SK-N-SH (cell line): ENCODE data around the gene SLC25A20. TPM values are rescaled to one million over a fixed set of nuclear protein-coding genes. Genes with fewer than 3 reads are reported as not detected.

Source experiments
- CTCF ChIA-PET: fragments of 300-600, 350-600 bp; formaldehyde crosslinking; extraction: SDS; loops from one replicate; lab custom pipeline; 2021; lab: Yijun Ruan, JAX
- POLR2A ChIA-PET: fragments of 350-600 bp; sonication (Branson Sonifier 250); formaldehyde crosslinking; extraction: SDS; loops from one replicate; lab custom pipeline; 2020; ENCODE audit warnings: antibody characterized with exemption, inconsistent platforms; lab: Yijun Ruan, JAX
- DNase-seq: peaks from one replicate; pipeline ENCODE4 v3.0.0; 2012
- H2AFZ ChIP-seq: fragments of 200-600 bp; sonication (generic); 2 replicates; pipeline ENCODE4 v1.8.1; 2016; ENCODE audit warnings: antibody characterized with exemption, mild to moderate bottlenecking, low read depth
- H3F3A ChIP-seq: fragments of 200-600 bp; sonication (generic); replicated peaks from 2 replicates; pipeline ENCODE3; 2016; ENCODE audit warnings: antibody characterized with exemption, mild to moderate bottlenecking; ENCODE audit not compliant: insufficient read depth
- H3K27ac ChIP-seq, 2 experiments: fragments of 200-500 bp in 1 of 2; fragments of 200-600 bp in 1 of 2; sonication (Bioruptor generic) in 1 of 2; sonication (generic), shearing (Covaris generic) in 1 of 2; 2 replicates each; pipeline versions ENCODE4 v1.5.1 to v1.6.1; 2014 to 2016; ENCODE audit warnings: low read depth in 2 of 2, inconsistent platforms in 1 of 2, low read length in 1 of 2, mild to moderate bottlenecking in 1 of 2, mixed read lengths in 1 of 2
- H3K27me3 ChIP-seq: fragments of 200-600 bp; sonication (generic), shearing (Covaris generic); 2 replicates; pipeline ENCODE4 v1.6.1; 2016; ENCODE audit warnings: mixed run types; ENCODE audit not compliant: insufficient read depth
- H3K36me3 ChIP-seq, 2 experiments: fragments of 200-500 bp in 1 of 2; fragments of 200-600 bp in 1 of 2; sonication (Bioruptor generic) in 1 of 2; sonication (generic) in 1 of 2; replicated peaks in 1 of 2; 2 replicates each; pipeline versions ENCODE3 to v1.5.1; 2014 to 2016; ENCODE audit warnings: low read length in 1 of 2, mild to moderate bottlenecking in 1 of 2; ENCODE audit not compliant: insufficient read depth in 2 of 2, control insufficient read depth in 1 of 2
- H3K4me1 ChIP-seq, 2 experiments: fragments of 200-500 bp in 1 of 2; fragments of 200-600 bp in 1 of 2; sonication (Bioruptor generic) in 1 of 2; sonication (generic), shearing (Covaris generic) in 1 of 2; 2 replicates each; pipeline versions ENCODE4 v1.5.1 to v1.6.1; 2014 to 2016; ENCODE audit warnings: low read depth in 1 of 2, low read length in 1 of 2, mixed run types in 1 of 2; ENCODE audit not compliant: insufficient read depth in 2 of 2, control insufficient read depth in 1 of 2
- H3K4me2 ChIP-seq: fragments of 200-600 bp; sonication (generic), shearing (Covaris generic); 2 replicates; pipeline ENCODE4 v1.6.1; 2017; ENCODE audit warnings: mixed run types
- H3K4me3 ChIP-seq, 2 experiments: fragments of 200-500 bp in 1 of 2; fragments of 200-600 bp in 1 of 2; sonication (Bioruptor generic) in 1 of 2; sonication (generic), shearing (Covaris generic) in 1 of 2; 2 replicates each; pipeline versions ENCODE4 v1.5.1 to v1.8.1; 2014 to 2016; ENCODE audit warnings: low read depth in 2 of 2, inconsistent platforms in 1 of 2, low read length in 1 of 2, mild to moderate bottlenecking in 1 of 2, mixed read lengths in 1 of 2, moderate library complexity in 1 of 2
- H3K79me2 ChIP-seq: fragments of 200-600 bp; sonication (generic); 2 replicates; pipeline ENCODE4 v1.8.1; 2017; ENCODE audit warnings: mild to moderate bottlenecking; ENCODE audit not compliant: insufficient read depth
- H3K9ac ChIP-seq: fragments of 200-600 bp; sonication (generic); 2 replicates; pipeline ENCODE4 v1.6.1; 2017; ENCODE audit warnings: mixed run types
- H3K9me2 ChIP-seq: fragments of 200-600 bp; sonication (generic); 2 replicates; pipeline ENCODE4 v1.6.1; 2017; ENCODE audit warnings: mixed run types
- H3K9me3 ChIP-seq: fragments of 200-600 bp; sonication (generic); 2 replicates; pipeline ENCODE4 v1.6.1; 2017; ENCODE audit warnings: mixed run types, mild to moderate bottlenecking, moderate library complexity
- H4K20me1 ChIP-seq: fragments of 200-600 bp; sonication (generic); 2 replicates; pipeline ENCODE4 v1.6.1; 2017; ENCODE audit warnings: mild to moderate bottlenecking, mixed run types; ENCODE audit not compliant: insufficient read depth
- CHD2 ChIP-seq: fragments of 150-350 bp; IDR thresholded peaks from 2 replicates; pipeline ENCODE4 v1.6.1; 2018; ENCODE audit warnings: low read length; ENCODE audit not compliant: partially characterized antibody
- EP300 ChIP-seq, 2 experiments: IDR thresholded peaks; 2 replicates each; pipeline versions ENCODE4 v1.4.0 to v1.6.1; 2012; ENCODE audit warnings: borderline replicate concordance in 1 of 2, low read depth in 1 of 2, low read length in 1 of 2
- JUND ChIP-seq: IDR thresholded peaks from 2 replicates; pipeline ENCODE4 v1.4.0; 2012
- MAX ChIP-seq: IDR thresholded peaks from 2 replicates; pipeline ENCODE4 v1.4.0; 2012; ENCODE audit warnings: low read depth
- MEF2A ChIP-seq: IDR thresholded peaks from 2 replicates; pipeline ENCODE4 v1.4.0; 2012; ENCODE audit warnings: low read depth, borderline replicate concordance
- MXI1 ChIP-seq: IDR thresholded peaks from 2 replicates; pipeline ENCODE4 v1.6.1; 2012; ENCODE audit warnings: mild to moderate bottlenecking, low read depth, low read length, improper control_type of control experiment
- NFIC ChIP-seq: IDR thresholded peaks from 2 replicates; pipeline ENCODE4 v1.4.0; 2012; ENCODE audit warnings: borderline replicate concordance
- NRF1 ChIP-seq: IDR thresholded peaks from 2 replicates; pipeline ENCODE4 v1.6.1; 2012; ENCODE audit warnings: low read depth, mild to moderate bottlenecking, low read length
- PBX3 ChIP-seq: IDR thresholded peaks from 2 replicates; pipeline ENCODE4; 2012
- POLR2AphosphoS5 ChIP-seq: IDR thresholded peaks from 2 replicates; pipeline ENCODE4 v1.6.1; 2012; ENCODE audit warnings: low read depth, low read length
- RAD21 ChIP-seq: IDR thresholded peaks from 2 replicates; pipeline ENCODE4 v1.6.1; 2012; ENCODE audit warnings: mild to moderate bottlenecking, low read length
- RFX5 ChIP-seq: IDR thresholded peaks from 2 replicates; pipeline ENCODE4 v1.6.1; 2012; ENCODE audit warnings: mild to moderate bottlenecking, improper control_type of control experiment, low read length
- RXRA ChIP-seq: IDR thresholded peaks from 2 replicates; pipeline ENCODE4 v1.4.0; 2012; ENCODE audit warnings: low read depth, mild to moderate bottlenecking, borderline replicate concordance
- TAF1 ChIP-seq: IDR thresholded peaks from 2 replicates; pipeline ENCODE4 v1.6.1; 2012; ENCODE audit warnings: low read depth, mild to moderate bottlenecking, low read length, moderate library complexity, borderline replicate concordance
- TCF12 ChIP-seq: IDR thresholded peaks from 2 replicates; pipeline ENCODE4 v1.4.0; 2012
- USF1 ChIP-seq: IDR thresholded peaks from 2 replicates; pipeline ENCODE4 v1.4.0; 2012; ENCODE audit warnings: low read depth, borderline replicate concordance
- USF2 ChIP-seq: fragments of 150-350 bp; IDR thresholded peaks from 2 replicates; pipeline ENCODE4 v1.6.1; 2017; ENCODE audit warnings: antibody characterized with exemption, low read length, low read depth, borderline replicate concordance
- ZBTB33 ChIP-seq: IDR thresholded peaks from 2 replicates; pipeline ENCODE4 v1.4.0; 2012; ENCODE audit warnings: low read depth, borderline replicate concordance
- WGBS: methylation state at CpG from one replicate; pipeline ENCODE4 v1.1.6; 2017; ENCODE audit warnings: low lambda C conversion rate; 5-methylcytosine and 5-hydroxymethylcytosine counted together
- polyA plus RNA-seq, 3 experiments: library from polyadenylated mRNA; depleted of rRNA; stranded (reverse); fragments of >200 nt; gene quantifications; 2 replicates each; pipeline ENCODE4 v1.2.3, GENCODE V29; 2012

The SLC25A20 gene
- polyA plus RNA-seq, 1 of the 3 experiments (the other 2 are of a cell fraction) = 30.3 TPM

- no peak for TF ChIP-seq JUND
- no peak for TF ChIP-seq POLR2AphosphoS5
- TF ChIP-seq USF1 = no peak
- no peak for TF ChIP-seq TAF1
- TF ChIP-seq EP300 (IDR thresholded peaks at IDR 0.05; ENCODE audit: borderline replicate concordance in 1 of 2, low read depth in 1 of 2, low read length in 1 of 2) = no peak
- no peak for TF ChIP-seq MAX
- no peak for TF ChIP-seq MXI1
- TF ChIP-seq TCF12 = no peak
- TF ChIP-seq NRF1 = no peak
These were observed 29.2 kb upstream of the SLC25A20 start for GRCh38 chr3:48927928-48928327.

GRCh38 chr3:48926425-48927392 lies 28.0 kb upstream of the SLC25A20 start:
- Histone ChIP-seq H3K9me3 (no peaks in the 10 kb centered on the region), H3K4me1 (peaks cover 9 to 24% of the 10 kb centered on the region in 2 experiments; a peak in 3 of 4 replicates), H3K9me2 (no peaks in the 10 kb centered on the region), H4K20me1 (peaks cover 57% of the 10 kb centered on the region), H3K4me3 (no peak overlapping the region), H3K79me2 (peaks cover 100% of the 10 kb centered on the region), H2AFZ (no peak overlapping the region), H3K27ac (peak overlapping the region; percentile 7 to 18; a peak in 2 of 4 replicates), H3F3A (peaks cover 12% of the 10 kb centered on the region), H3K9ac (no peak overlapping the region), H3K27me3 (no peaks in the 10 kb centered on the region), H3K36me3 (peaks cover 38 to 56% of the 10 kb centered on the region in 2 experiments), H3K4me2 (peak overlapping the region; percentile 30; the same call in 1 of the 2 replicates)
- no peak for DNase-seq
- ChIA-PET CTCF (interaction anchor here (0.6 kb wide), 1 partner anchor 53 kb away, joined by 3 read pairs; no protein-coding TSS in a partner anchor), POLR2A (no interaction called here)
- 89% methylated on average over 11 of the region's 11 CpGs for WGBS
- peak; percentile 33; the same call in 1 of the 2 replicates for TF ChIP-seq PBX3
- TF ChIP-seq MXI1 = 0 out of 2 replicates have a peak, but pooled peaks have one; percentile 16
- TF ChIP-seq NFIC = no peak
- TF ChIP-seq TCF12 = peak; percentile 56; the same call in 1 of the 2 replicates
- no peak for TF ChIP-seq NRF1
- TF ChIP-seq USF1 = no peak
- no peak for TF ChIP-seq USF2
- TF ChIP-seq MEF2A = no peak
- TF ChIP-seq RAD21 = no peak
- TF ChIP-seq ZBTB33 = no peak
- no peak for TF ChIP-seq RXRA
- no peak for TF ChIP-seq RFX5
- TF ChIP-seq MAX = no peak
- no peak for TF ChIP-seq CHD2

More at GRCh38 chr3:48927928-48928327, 29.2 kb upstream of the SLC25A20 start:
- Histone ChIP-seq H3K36me3 (peaks cover 32 to 47% of the 10 kb centered on the region in 2 experiments), H3K4me2 (peak overlapping the region; percentile 30; the same call in 1 of the 2 replicates), H3K27ac (peak overlapping the region in 1 of 2 experiments; percentile 19; a peak in 1 of 4 replicates), H3K4me1 (peaks cover 13 to 24% of the 10 kb centered on the region in 2 experiments; a peak in 3 of 4 replicates), H3K9me2 (no peaks in the 10 kb centered on the region), H3K4me3 (no peak overlapping the region), H3K9ac (no peak overlapping the region), H3K27me3 (no peaks in the 10 kb centered on the region), H3K9me3 (no peaks in the 10 kb centered on the region), H4K20me1 (peaks cover 61% of the 10 kb centered on the region), H3F3A (peaks cover 12% of the 10 kb centered on the region), H2AFZ (no peak overlapping the region), H3K79me2 (peaks cover 100% of the 10 kb centered on the region)
- WGBS = 13% methylated on average over 2 of the region's 2 CpGs
- POLR2A ChIA-PET = no interaction called here
- no peak for DNase-seq
- CTCF ChIA-PET = interaction anchor here (0.7 to 1.2 kb wide), 2 partner anchors 9 to 87 kb away, joined by 3 to 4 read pairs; partner anchors contain the start of gene ARIH2
